Transverse colon (tissue), 4 donors: ENCODE results near the gene DARS1. TPM values are rescaled to one million over a fixed set of nuclear protein-coding genes. Genes with fewer than 3 reads are reported as not detected.

Experiments used
- DNase-seq: peaks from one replicate; pipeline ENCODE4 v3.0.0-alpha.2; 2019
- H3K27ac ChIP-seq, 4 donors: fragments of 200-600 bp; sonication (generic); 2 replicates each; pipeline ENCODE4 v1.5.1; 2016 to 2018; ENCODE audit warnings: inconsistent platforms in 4 of 4
- H3K27me3 ChIP-seq: fragments of 200-600 bp; sonication (generic); 2 replicates; pipeline ENCODE4 v1.5.1; 2017; ENCODE audit warnings: inconsistent platforms
- H3K36me3 ChIP-seq, 4 donors: fragments of 200-600 bp; sonication (generic); 2 replicates each; pipeline ENCODE4 v1.5.1; 2017 to 2019; ENCODE audit warnings: inconsistent platforms in 4 of 4
- H3K4me1 ChIP-seq, 4 donors: fragments of 200-600 bp; sonication (generic); 2 replicates each; pipeline ENCODE4 v1.5.1; 2017 to 2020; ENCODE audit warnings: inconsistent platforms in 4 of 4
- H3K4me3 ChIP-seq, 4 donors: fragments of 200-600 bp; sonication (generic); 1 replicate in 1 of 4; 2 replicates in 3 of 4; pipeline versions ENCODE4 v1.5.1 to v1.6.1; 2017 to 2019; ENCODE audit warnings: inconsistent platforms in 4 of 4
- H3K9me3 ChIP-seq, 2 donors: fragments of 200-600 bp; sonication (generic); 2 replicates each; pipeline ENCODE4 v1.5.1; 2017 to 2019; ENCODE audit warnings: inconsistent platforms in 2 of 2
- EP300 ChIP-seq: sonication (generic); formaldehyde crosslinking; IDR thresholded peaks from one replicate; pipeline ENCODE4 v1.6.1; 2017; ENCODE audit warnings: antibody characterized with exemption, low read depth
- POLR2A ChIP-seq: fragments of 450-650 bp; IDR thresholded peaks from one replicate; pipeline ENCODE4 v1.6.1; 2016; ENCODE audit warnings: antibody characterized with exemption, mild to moderate bottlenecking, moderate library complexity
- POLR2AphosphoS5 ChIP-seq, 3 donors: sonication (generic); formaldehyde crosslinking; IDR thresholded peaks; one replicate each; pipeline ENCODE4 v1.6.1; 2016; ENCODE audit warnings: antibody characterized with exemption in 3 of 3
- WGBS, 2 donors: methylation state at CpG; one replicate each; pipeline ENCODE4 v1.1.5; 2018; ENCODE audit warnings: low coverage in 1 of 2; 5-methylcytosine and 5-hydroxymethylcytosine counted together
- in situ Hi-C, 4 donors: fragments of 200-750 bp; cut with MboI; loops; one replicate each; pipeline versions ENCODE4 v1.15.0 to v1.15.1; 2017; ENCODE audit warnings: low sequenced_read_pairs in 3 of 4, low pct_ligation_motif_present in 1 of 4, low pct_unique_long_range_greater_than_20kb in 1 of 4
- intact Hi-C: fragments of 100-400 bp; cut with DNase I; formaldehyde crosslinking; loops from one replicate; pipeline ENCODE4 v1.15.1; 2023; ENCODE audit warnings: low total_unique reads
- total RNA-seq, 4 donors: library from RNA; depleted of rRNA; stranded (reverse); fragments of >200 nt; gene quantifications; one replicate each; pipeline ENCODE4 v1.1.0, GENCODE V29; 2016
- TF ChIP-seq, protein P1 (sequence below), 5 experiments: fragments of 200-600 bp in 3 of 5; fragments of 450-650 bp in 2 of 5; sonication (generic) in 3 of 5; IDR thresholded peaks; 1 replicate in 2 of 5; 2 replicates in 3 of 5; pipeline ENCODE4 v1.5.1; 2016 to 2017; ENCODE audit warnings: antibody characterized with exemption in 5 of 5, inconsistent platforms in 3 of 5, mild to moderate bottlenecking in 2 of 5, moderate library complexity in 1 of 5

The DARS1 gene
- total RNA-seq, 4 donors from 2014 or later = 20.5 to 42.3 (median 37.4) TPM

DNA sequence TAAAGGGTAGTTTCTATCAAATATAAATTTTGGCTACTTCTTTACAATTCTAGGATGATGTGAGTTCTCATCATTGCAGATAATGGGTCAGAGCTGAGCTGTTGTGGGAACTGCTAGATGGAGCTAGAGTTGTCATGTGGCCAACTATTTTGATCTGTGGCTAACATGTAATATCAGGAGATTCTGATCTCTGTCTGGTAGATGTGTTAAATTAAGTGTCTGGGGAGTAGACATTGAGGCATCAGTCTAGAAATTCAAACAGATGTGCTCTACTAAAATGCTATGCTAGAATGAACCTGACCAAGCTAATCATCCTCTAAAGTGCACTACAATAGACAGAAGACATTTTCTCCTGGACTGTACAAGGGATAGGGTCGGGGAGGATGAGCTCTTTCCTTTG lies 30.3 kb upstream of the DARS1 start:
- no peak for DNase-seq
- TF ChIP-seq POLR2AphosphoS5 (IDR thresholded peaks at IDR 0.05) (no peak), EP300 (no peak), POLR2A (no peak)
- TF ChIP-seq, protein P1, sequence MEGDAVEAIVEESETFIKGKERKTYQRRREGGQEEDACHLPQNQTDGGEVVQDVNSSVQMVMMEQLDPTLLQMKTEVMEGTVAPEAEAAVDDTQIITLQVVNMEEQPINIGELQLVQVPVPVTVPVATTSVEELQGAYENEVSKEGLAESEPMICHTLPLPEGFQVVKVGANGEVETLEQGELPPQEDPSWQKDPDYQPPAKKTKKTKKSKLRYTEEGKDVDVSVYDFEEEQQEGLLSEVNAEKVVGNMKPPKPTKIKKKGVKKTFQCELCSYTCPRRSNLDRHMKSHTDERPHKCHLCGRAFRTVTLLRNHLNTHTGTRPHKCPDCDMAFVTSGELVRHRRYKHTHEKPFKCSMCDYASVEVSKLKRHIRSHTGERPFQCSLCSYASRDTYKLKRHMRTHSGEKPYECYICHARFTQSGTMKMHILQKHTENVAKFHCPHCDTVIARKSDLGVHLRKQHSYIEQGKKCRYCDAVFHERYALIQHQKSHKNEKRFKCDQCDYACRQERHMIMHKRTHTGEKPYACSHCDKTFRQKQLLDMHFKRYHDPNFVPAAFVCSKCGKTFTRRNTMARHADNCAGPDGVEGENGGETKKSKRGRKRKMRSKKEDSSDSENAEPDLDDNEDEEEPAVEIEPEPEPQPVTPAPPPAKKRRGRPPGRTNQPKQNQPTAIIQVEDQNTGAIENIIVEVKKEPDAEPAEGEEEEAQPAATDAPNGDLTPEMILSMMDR (IDR thresholded peaks at IDR 0.05) = no peak
- Histone ChIP-seq H3K27me3 (no peaks in the 10 kb centered on the region), H3K36me3 (no peaks in the 10 kb centered on the region), H3K9me3 (no peaks in the 10 kb centered on the region), H3K4me3 (no peak overlapping the region), H3K4me1 (peaks cover 0 to 10% (median 0%) of the 10 kb centered on the region in 4 donors), H3K27ac (no peak overlapping the region)
- intact Hi-C loops (no loop called here), in situ Hi-C loops (no loop called here)
- WGBS, 2 donors = 60 to 78% methylated on average over 1 of the region's 1 CpG

DNA sequence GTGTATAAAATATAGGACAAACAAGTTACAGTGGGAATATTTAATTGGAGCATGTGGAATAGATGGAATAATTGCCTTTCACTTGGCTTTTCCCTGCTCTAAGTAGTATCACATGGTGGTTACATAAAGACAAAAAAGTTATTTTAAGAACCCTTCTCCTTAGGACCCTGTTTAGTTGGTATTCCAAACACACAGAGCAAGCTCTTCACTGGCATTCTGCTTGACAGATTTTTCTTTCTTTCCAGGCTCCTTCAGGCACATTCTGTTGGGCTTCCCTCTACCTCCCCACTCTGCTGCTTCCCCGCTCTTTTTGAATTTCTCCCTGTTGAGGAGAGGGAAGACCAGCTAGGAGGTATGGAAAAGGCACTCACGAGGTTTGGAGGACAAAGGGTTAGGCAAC lies 29.0 kb upstream of the DARS1 start:
- in situ Hi-C loops (no loop called here), intact Hi-C loops (no loop called here)
- Histone ChIP-seq H3K27me3 (no peaks in the 10 kb centered on the region), H3K4me3 (no peak overlapping the region), H3K36me3 (no peaks in the 10 kb centered on the region), H3K9me3 (no peaks in the 10 kb centered on the region), H3K4me1 (peaks cover 0 to 10% (median 0%) of the 10 kb centered on the region in 4 donors), H3K27ac (no peak overlapping the region)
- WGBS, 2 donors = 80 to 100% methylated on average over 1 to 2 of the region's 2 CpGs
- TF ChIP-seq, protein P1 (IDR thresholded peaks at IDR 0.05) = no peak
- TF ChIP-seq POLR2AphosphoS5 (IDR thresholded peaks at IDR 0.05) = no peak
- TF ChIP-seq EP300 = no peak
- TF ChIP-seq POLR2A = no peak
- no peak for DNase-seq

DNA sequence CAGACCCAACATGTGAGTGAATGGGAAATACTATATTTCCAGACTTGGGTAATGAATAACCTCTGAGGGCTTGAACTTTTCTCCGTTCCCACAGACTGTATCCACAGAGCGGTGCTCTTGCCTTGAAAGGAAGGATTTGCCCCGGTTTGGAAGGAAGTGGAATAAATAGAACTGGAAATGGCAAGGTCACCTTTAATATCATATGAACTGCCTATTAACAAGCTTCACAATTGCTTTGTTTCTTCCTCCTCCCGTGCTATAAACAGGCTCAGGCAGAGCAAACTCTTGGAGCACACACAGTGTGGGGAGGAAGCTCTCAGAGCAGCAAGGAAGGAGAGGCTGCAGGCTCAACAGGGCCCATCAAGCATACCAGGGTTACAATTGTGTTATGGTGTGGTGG lies 28.5 kb upstream of the DARS1 start:
- intact Hi-C loops (no loop called here), in situ Hi-C loops (no loop called here)
- no peak overlapping the region for H3K27ac ChIP-seq
- no peaks in the 10 kb centered on the region for H3K9me3 ChIP-seq
- H3K4me3 ChIP-seq = no peak overlapping the region
- no peak for TF ChIP-seq POLR2A
- TF ChIP-seq EP300 = no peak
- TF ChIP-seq, protein P1 (IDR thresholded peaks at IDR 0.05) = no peak
- no peak for TF ChIP-seq POLR2AphosphoS5 (IDR thresholded peaks at IDR 0.05)
- H3K4me1 ChIP-seq = peaks cover 0 to 10% (median 0%) of the 10 kb centered on the region in 4 donors
- DNase-seq = no peak
- H3K27me3 ChIP-seq = no peaks in the 10 kb centered on the region
- H3K36me3 ChIP-seq = no peaks in the 10 kb centered on the region
- WGBS, 2 donors = 34 to 46% methylated on average over 4 of the region's 4 CpGs

DNA sequence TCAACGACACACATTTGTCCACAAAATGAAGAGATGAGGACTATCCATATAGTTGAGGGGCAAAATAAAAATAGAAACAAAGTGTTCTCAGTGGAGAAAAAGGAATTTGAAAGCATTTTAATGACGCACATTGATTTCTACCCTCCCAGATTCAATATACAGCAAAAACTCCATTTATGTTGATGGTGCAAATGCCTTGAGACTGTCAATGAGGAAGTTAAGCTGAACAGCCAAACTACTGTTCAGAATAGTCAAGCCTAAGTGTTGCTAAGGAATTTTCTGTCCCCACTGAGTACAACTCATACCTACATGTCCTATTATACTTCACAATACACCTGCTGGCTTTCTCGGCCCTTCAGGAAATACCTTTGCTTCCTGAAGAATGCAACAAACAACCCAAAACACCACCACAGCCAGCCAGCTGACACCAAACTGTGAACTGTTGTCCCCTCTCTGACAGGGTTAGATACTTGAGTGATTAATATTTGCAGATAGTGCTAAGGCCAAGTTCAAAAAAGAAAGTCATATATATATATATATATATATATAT lies 27.8 kb upstream of the DARS1 start:
- DNase-seq = no peak
- no peak overlapping the region for H3K27ac ChIP-seq
- H3K36me3 ChIP-seq = no peaks in the 10 kb centered on the region
- TF ChIP-seq EP300 (no peak), POLR2A (no peak), POLR2AphosphoS5 (IDR thresholded peaks at IDR 0.05) (no peak)
- TF ChIP-seq, protein P1 (IDR thresholded peaks at IDR 0.05) = no peak
- intact Hi-C loops (no loop called here), in situ Hi-C loops (no loop called here)
- H3K4me1 ChIP-seq = peaks cover 0 to 10% (median 0%) of the 10 kb centered on the region in 4 donors
- H3K4me3 ChIP-seq = no peak overlapping the region
- H3K9me3 ChIP-seq = no peaks in the 10 kb centered on the region
- H3K27me3 ChIP-seq = no peaks in the 10 kb centered on the region
- 82 to 100% methylated on average over 2 to 3 of the region's 3 CpGs for WGBS, 2 donors
